GM18519 (cell line): ENCODE data around the gene ILDR1.
"Not testable (repeated sequence)": the region's sequence is repeated elsewhere in the genome, so short reads cannot be mapped to it uniquely, and the experiment has no call there.

ENCODE experiments used
- ATAC-seq: cut with Tn5 transposase; IDR thresholded peaks from one replicate; pipeline ENCODE4 v1.9.1; 2021; ENCODE audit warnings: mild to moderate bottlenecking, moderate library complexity; ENCODE audit not compliant: unreplicated experiment, low FRiP score

The ILDR1 gene

DNA sequence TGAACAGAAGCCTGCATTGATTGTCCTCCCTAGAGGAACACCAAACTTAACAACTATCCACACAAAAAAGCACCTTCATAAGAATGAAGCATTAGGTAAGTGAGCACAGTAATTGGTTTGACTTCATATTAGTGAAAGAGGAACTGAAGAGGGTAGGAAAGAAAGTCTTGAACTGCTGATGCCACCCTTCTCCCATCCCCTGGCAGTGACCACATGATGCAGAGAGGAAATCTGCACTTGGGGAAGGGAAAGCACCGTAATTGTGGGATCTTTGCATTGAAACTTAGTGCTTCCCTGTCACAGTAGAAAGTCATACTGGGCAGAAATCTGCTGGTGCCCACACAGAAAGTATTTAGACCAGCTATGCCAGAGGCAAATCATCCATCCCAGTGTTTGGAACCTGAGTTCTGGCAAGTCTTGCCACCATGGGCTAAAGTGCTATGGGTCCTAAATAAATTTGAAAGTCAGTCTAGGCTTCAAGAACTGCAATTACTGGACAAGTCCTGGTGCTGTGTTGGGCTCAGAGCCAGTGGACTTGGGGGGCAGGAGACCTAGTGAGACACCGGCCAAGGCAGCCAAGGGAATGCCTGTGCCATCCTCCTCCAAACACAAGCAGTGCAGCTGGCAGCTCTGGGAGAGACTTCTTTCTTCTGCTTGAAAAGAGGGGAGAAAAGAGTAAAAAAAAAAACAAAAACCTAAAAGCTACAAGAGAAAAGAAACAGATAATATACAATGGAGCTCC lies 64.2 kb downstream of the ILDR1 start:
- no peak for ATAC-seq

DNA sequence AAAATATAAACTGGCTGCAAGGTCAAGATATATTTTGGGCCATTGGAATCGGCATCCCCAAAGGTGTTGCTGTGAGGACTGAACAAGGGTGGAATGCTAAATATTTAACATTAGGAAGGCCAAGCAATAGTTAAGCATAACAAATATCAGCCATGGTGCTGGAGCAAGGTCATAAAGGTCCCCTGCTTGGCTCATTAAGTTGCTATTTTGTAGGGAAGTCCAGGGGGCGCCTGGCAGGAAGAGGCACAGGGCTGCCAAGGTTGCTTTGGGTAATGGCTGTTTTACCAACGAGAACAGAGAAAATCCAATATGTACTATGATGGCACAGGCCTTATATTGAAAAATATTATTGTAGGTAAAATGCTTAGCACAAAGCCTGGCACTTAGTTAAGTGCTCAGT lies 65.7 kb downstream of the ILDR1 start:
- no peak for ATAC-seq

DNA sequence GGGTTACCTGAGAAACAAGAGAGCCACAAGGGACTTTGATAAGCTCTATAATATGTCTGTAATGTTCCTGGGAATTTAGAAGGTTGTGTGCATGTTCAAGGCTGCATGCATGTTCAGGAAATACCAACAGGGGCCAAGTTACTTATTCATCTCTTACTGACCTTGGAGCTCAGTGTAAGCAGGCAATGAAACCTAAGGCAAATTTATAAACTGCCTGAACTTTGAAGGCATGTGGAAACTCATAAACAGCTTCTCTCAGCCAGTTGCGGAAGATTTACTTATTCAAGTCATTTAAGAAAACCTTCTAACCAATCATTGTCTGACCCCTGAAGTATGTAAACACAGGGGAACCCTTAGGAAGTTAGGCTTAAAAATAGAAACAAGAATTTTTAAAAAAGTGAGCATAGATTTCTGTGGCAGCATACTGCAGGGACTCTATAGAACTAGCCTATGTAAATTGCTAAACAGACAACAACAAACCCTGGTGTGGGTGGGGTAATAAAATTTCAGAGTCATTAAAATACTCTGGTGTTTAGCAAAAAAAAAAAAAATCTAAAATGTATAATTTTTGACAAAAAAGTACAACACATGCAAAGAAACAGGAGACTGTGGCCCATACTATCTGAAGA lies 70.6 kb downstream of the ILDR1 start:
- ATAC-seq = no peak

DNA sequence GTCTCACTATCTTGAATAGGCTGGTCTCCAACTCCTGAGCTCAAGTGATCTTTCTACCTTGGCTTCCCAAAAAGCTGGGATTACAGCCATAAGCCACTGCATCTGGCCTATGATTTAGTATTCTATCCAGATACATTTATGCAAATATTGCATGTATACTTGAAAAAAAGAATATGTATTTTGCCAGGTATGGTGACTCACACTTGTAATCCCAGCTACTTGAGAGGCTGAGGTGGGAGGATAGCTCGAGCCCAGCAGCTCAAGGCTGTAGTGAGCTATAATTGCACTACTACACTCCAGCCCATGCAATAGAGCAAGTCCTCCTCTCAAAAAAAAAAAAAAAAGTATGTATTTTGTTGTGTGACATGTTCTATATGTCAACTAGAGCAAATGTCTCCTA lies 73.4 kb downstream of the ILDR1 start:
- no peak for ATAC-seq

DNA sequence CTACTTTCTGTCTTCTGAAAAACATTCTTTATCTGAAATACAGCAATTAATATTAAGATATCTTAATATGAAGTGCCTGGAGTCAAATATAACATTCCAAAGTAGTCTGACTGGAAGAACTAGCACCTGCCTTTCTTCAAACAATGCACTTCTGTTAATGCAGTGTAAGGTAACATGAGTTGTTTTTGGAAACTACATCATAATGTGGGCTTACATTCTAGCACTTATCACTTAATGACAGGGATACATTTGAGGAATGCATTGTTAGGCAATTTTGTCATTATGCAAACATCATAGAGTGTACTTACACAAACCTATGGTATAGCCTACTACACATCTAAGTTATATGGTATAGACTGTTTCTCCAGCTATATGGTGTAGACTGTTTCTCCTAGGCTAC lies 78.6 kb downstream of the ILDR1 start:
- no peak for ATAC-seq

DNA sequence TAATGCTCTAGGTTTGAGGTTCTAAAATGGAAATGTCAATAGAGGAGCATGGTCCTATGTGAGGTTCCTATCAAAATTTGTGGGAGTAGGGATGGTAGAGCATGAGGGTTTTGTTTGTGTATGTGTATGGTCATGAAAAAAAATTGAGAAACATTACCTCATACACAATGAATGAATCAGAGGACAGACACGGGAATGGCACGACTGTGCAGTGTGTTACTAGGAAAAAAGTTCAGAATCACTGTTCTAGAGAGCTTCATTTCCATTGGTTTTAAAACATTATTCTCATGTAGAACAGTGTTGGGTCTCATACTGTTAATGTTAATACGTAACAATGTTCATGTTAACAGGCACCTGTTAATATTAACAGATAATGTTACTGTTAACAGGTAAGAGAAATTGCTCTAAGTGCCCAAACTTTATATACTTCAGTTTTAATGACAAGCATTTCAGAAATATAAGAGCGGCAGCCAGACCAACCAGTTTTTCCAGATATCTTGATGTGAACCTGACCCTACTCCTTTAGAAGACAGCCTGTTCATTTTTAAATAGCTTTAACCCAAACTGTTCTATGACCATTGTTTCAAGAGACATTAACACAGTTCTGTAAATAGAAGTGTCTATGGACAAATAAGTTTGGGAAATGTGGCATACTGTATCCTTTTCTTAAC lies 79.8 kb downstream of the ILDR1 start:
- no peak for ATAC-seq

DNA sequence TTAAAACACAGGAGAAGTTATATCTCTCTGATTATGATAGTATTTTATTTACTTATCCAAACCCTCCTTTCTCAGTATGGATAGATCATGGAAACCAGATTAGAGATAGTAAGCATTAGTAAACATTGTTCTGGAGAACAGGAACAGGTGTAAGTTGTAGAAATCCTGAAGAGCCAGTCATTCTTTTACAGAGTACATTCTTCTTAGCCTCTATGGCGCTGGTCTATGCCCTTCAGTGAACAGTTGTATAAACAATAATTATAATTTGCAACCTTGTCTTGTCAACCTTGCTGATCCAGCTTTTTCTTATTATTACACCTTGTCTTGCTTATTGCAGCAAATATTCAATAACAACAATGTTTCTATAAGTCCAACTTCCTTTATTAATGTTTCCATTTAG lies 80.5 kb downstream of the ILDR1 start:
- no peak for ATAC-seq

DNA sequence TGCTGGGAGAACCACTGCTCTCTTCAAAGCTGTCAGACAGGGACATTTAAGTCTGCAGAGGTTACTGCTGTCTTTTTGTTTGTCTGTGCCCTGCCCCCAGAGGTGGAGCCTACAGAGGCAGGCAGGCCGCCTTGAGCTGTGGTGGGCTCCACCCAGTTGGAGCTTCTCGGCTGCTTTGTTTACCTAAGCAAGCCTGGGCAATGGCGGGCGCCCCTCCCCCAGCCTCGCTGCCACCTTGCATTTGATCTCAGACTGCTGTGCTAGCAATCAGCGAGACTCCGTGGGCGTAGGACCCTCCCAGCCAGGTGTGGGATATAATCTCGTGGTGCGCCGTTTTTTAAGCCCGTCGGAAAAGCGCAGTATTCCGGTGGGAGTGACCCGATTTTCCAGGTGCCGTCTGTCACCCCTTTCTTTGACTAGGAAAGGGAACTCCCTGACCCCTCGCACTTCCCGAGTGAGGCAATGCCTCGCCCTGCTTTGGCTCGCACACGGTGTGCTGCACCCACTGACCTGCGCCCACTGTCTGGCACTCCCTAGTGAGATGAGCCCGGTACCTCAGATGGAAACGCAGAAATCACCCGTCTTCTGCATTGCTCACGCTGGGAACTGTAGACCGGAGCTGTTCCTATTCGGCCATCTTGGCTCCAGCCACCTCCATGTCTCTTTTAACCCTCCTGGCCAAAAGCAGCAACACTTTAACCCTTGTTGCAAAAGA lies 83.7 kb downstream of the ILDR1 start:
- not testable (repeated sequence) for ATAC-seq
